Breast epithelium (tissue), 3 donors: ENCODE results near the gene OR2B6.

Experiments
- POLR2A ChIP-seq: fragments of 450-650 bp; IDR thresholded peaks from one replicate; pipeline ENCODE4 v1.6.1; 2016; ENCODE audit warnings: antibody characterized with exemption, mild to moderate bottlenecking, moderate library complexity
- TF ChIP-seq, protein P1 (sequence below), 3 donors: fragments of 450-650 bp; IDR thresholded peaks; one replicate each; pipeline ENCODE4 v1.5.1; 2016 to 2017; ENCODE audit warnings: antibody characterized with exemption in 3 of 3, mild to moderate bottlenecking in 3 of 3, moderate library complexity in 3 of 3

DNA sequence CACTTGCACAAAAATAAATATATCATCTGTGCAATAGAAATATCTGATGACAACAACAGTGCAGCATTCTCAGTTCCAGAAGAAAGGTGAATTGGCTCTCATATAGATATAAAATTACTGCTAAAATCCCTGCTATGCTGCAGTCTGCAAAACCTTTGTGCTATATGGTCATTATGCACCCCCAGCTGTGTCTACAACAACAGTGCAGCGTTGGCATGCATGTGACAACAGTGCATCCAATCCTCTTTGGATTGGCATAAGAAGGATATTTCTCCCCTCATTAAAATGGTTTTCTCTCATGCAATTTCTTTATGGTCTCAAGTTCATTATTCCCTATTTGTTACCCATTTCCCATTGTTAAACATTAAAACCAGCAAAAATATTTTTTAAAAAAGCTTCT, 23.1 kb downstream of the OR2B6 start:
- TF ChIP-seq, protein P1, sequence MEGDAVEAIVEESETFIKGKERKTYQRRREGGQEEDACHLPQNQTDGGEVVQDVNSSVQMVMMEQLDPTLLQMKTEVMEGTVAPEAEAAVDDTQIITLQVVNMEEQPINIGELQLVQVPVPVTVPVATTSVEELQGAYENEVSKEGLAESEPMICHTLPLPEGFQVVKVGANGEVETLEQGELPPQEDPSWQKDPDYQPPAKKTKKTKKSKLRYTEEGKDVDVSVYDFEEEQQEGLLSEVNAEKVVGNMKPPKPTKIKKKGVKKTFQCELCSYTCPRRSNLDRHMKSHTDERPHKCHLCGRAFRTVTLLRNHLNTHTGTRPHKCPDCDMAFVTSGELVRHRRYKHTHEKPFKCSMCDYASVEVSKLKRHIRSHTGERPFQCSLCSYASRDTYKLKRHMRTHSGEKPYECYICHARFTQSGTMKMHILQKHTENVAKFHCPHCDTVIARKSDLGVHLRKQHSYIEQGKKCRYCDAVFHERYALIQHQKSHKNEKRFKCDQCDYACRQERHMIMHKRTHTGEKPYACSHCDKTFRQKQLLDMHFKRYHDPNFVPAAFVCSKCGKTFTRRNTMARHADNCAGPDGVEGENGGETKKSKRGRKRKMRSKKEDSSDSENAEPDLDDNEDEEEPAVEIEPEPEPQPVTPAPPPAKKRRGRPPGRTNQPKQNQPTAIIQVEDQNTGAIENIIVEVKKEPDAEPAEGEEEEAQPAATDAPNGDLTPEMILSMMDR (IDR thresholded peaks at IDR 0.05): no peak
- TF ChIP-seq POLR2A: no peak
